Prostate gland (tissue), 2 donors: Measurements from ENCODE around the gene ANKS3.

Source experiments
- POLR2A ChIP-seq: fragments of 450-650 bp; IDR thresholded peaks from one replicate; pipeline ENCODE4 v1.6.1; 2016; ENCODE audit warnings: antibody characterized with exemption, mild to moderate bottlenecking
- TF ChIP-seq, protein P1 (sequence below), 4 experiments: fragments of 200-600 bp in 2 of 4; fragments of 450-650 bp in 2 of 4; sonication (generic) in 2 of 4; IDR thresholded peaks; 1 replicate in 3 of 4; 2 replicates in 1 of 4; pipeline ENCODE4 v1.5.1; 2016 to 2019; ENCODE audit warnings: antibody characterized with exemption in 4 of 4, mild to moderate bottlenecking in 2 of 4, moderate library complexity in 2 of 4

DNA sequence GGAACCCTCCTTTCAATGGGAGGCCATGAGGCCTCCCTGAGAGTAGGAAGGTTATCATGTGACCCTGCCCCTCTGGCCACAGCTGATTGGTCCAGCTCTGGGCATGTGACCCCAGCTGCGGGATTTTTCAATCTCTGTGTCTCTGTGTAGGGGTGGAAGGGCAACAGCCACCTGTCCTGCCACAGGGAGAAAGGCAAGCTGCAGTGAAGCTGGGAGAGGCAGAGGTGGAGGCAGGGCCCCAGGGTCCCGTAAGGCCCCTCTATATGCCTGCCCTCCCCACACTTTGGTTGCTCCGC is 11.2 kb upstream of the ANKS3 start:
- TF ChIP-seq, protein P1, sequence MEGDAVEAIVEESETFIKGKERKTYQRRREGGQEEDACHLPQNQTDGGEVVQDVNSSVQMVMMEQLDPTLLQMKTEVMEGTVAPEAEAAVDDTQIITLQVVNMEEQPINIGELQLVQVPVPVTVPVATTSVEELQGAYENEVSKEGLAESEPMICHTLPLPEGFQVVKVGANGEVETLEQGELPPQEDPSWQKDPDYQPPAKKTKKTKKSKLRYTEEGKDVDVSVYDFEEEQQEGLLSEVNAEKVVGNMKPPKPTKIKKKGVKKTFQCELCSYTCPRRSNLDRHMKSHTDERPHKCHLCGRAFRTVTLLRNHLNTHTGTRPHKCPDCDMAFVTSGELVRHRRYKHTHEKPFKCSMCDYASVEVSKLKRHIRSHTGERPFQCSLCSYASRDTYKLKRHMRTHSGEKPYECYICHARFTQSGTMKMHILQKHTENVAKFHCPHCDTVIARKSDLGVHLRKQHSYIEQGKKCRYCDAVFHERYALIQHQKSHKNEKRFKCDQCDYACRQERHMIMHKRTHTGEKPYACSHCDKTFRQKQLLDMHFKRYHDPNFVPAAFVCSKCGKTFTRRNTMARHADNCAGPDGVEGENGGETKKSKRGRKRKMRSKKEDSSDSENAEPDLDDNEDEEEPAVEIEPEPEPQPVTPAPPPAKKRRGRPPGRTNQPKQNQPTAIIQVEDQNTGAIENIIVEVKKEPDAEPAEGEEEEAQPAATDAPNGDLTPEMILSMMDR (IDR thresholded peaks at IDR 0.05), result no peak
- no peak for TF ChIP-seq POLR2A
